HUES48 (cell line): ENCODE results near the gene GPBP1.
"Not testable (repeated sequence)": the region's sequence is repeated elsewhere in the genome, so short reads cannot be mapped to it uniquely, and the experiment has no call there.

Experiments
- H3K27ac ChIP-seq: one replicate; pipeline ENCODE4 v1.7.0; 2013; ENCODE audit warnings: low read depth, low read length, inconsistent platforms
- H3K27me3 ChIP-seq: 2 replicates; pipeline ENCODE4 v1.6.1; 2013; ENCODE audit warnings: mild to moderate bottlenecking, low read length; ENCODE audit not compliant: control insufficient read depth, insufficient read depth
- H3K36me3 ChIP-seq: 2 replicates; pipeline ENCODE4 v1.6.1; 2013; ENCODE audit warnings: low read length; ENCODE audit not compliant: control insufficient read depth, insufficient read depth
- H3K4me1 ChIP-seq: 2 replicates; pipeline ENCODE4 v1.6.1; 2013; ENCODE audit warnings: mild to moderate bottlenecking, low read length; ENCODE audit not compliant: control insufficient read depth, insufficient read depth
- H3K4me3 ChIP-seq: 2 replicates; pipeline ENCODE4 v1.5.1; 2013; ENCODE audit warnings: mild to moderate bottlenecking, low read depth, low read length
- H3K9ac ChIP-seq: 2 replicates; pipeline ENCODE4 v1.6.1; 2013; ENCODE audit warnings: mild to moderate bottlenecking, low read depth, low read length, moderate library complexity
- H3K9me3 ChIP-seq: 2 replicates; pipeline ENCODE4 v1.6.1; 2013; ENCODE audit warnings: low read length; ENCODE audit not compliant: control insufficient read depth, insufficient read depth

The GPBP1 gene

DNA sequence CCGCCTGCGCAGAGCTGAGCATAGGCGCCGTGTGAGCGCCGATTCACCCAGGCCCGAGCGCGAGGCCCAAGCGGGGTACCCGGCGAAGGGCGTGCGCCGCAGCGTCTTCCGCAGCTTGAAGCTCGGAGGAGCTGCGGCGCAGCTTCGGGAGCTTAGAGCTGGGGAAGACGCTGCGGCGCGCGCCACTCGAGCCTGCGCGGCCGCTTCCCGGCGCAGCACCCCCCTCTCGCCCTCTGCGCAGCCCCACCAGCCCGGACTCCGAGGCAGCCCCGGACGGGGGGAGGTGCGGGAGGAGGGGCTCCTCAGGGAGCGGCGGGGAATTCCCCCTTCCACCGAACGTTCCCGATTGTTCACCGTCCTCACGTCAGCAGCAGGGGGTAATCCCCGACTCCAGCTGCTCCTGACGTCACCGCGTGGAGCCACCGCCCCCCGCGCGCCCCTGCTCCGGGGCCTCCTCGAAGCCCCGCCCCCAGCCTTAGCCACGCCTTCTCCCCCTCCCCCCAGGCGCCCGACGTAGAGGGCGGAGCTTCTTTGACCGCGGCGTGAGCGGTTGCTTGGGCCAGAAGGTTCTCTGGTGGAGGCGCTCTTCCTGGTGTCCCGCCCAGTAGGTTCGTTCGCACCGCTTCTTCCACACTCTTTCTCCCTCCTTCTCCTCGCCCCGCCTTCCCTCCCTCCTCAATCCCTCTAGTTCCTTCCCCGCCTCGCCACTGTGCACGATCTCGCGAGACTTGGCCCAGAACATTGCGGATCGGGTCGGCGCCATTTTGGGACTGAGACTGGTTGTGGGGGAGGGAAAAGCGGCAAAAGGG, at the start of gene GPBP1:
TSS of gene GPBP1 (plus strand) at position 741 of the 809 bp plus-strand sequence. CDS start 40,072 bp downstream, outside the sequence.
- no peaks in the 10 kb centered on the region for H3K27me3 ChIP-seq
- peak within 1 kb of the TSS; percentile 99 for H3K4me3 ChIP-seq
- peaks cover 23% of the 10 kb centered on the region for H3K36me3 ChIP-seq
- no peaks in the 10 kb centered on the region for H3K4me1 ChIP-seq
- peak within 1 kb of the TSS; percentile 100 for H3K9ac ChIP-seq
- peak within 1 kb of the TSS; percentile 100 for H3K27ac ChIP-seq
- H3K9me3 ChIP-seq = no peaks in the 10 kb centered on the region

DNA sequence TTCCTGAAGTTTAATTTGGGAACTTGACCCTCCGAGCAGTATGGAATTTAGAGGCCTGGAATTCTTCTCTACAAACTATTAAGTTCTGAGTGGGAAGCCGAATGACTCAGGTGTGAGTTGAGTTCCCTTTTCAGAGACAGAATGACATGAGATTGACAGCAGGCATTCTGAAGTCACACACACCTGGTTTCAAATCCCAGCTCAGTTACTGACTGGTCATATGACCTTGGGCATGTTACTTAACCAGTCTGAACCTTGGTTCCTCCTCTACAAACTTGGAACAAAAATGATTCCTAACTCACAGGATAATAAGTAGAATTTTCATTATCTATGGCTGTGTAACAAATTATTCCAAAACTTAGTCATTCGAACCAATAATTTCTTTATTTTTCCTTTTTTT, 45.5 kb upstream of the GPBP1 start:
- Histone ChIP-seq H3K9me3 (no peaks in the 10 kb centered on the region), H3K4me1 (no peaks in the 10 kb centered on the region), H3K27me3 (no peaks in the 10 kb centered on the region), H3K9ac (no peak overlapping the region), H3K36me3 (no peaks in the 10 kb centered on the region), H3K27ac (no peak overlapping the region), H3K4me3 (no peak overlapping the region)

GRCh38 chr5:57133574-57133973, 40.3 kb upstream of the GPBP1 start:
- no peaks in the 10 kb centered on the region for H3K36me3 ChIP-seq
- H3K27me3 ChIP-seq = no peaks in the 10 kb centered on the region
- H3K9ac ChIP-seq = no peak overlapping the region
- H3K4me3 ChIP-seq = no peak overlapping the region
- H3K27ac ChIP-seq = no peak overlapping the region
- H3K9me3 ChIP-seq = no peaks in the 10 kb centered on the region
- no peaks in the 10 kb centered on the region for H3K4me1 ChIP-seq

GRCh38 chr5:57137401-57137800, 36.5 kb upstream of the GPBP1 start:
- Histone ChIP-seq H3K9ac (no peak overlapping the region), H3K4me1 (no peaks in the 10 kb centered on the region), H3K27me3 (no peaks in the 10 kb centered on the region), H3K4me3 (no peak overlapping the region), H3K36me3 (no peaks in the 10 kb centered on the region), H3K9me3 (no peaks in the 10 kb centered on the region), H3K27ac (no peak overlapping the region)

- H3K27ac ChIP-seq = no peak overlapping the region
- H3K4me3 ChIP-seq = no peak overlapping the region
- no peaks in the 10 kb centered on the region for H3K36me3 ChIP-seq
- H3K27me3 ChIP-seq = no peaks in the 10 kb centered on the region
- no peaks in the 10 kb centered on the region for H3K4me1 ChIP-seq
- no peaks in the 10 kb centered on the region for H3K9me3 ChIP-seq
- H3K9ac ChIP-seq = no peak overlapping the region
These were observed 21.5 kb upstream of the GPBP1 start for GRCh38 chr5:57152316-57152715.

DNA sequence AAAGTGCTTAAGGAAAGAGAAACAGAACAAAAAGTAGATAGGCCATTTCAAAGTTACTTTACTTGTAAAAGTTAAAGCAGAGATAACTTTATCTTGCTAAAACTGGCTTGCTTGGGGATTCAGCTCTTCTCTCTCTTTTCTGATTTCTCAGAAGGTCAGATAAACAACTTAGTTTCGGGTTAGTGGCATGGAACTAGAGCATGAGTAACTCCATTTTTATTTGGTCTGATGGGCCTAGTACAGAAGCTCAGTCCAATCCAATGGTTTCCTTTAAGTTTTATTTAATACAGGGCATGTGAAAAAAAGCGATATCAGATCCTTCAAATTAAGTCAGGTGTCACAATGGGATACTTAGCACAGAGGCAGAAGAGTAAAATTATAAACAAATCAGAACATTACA, 18.8 kb upstream of the GPBP1 start:
- Histone ChIP-seq H3K4me3 (no peak overlapping the region), H3K27me3 (no peaks in the 10 kb centered on the region), H3K36me3 (no peaks in the 10 kb centered on the region), H3K4me1 (no peaks in the 10 kb centered on the region), H3K9ac (no peak overlapping the region), H3K9me3 (0 out of 2 replicates have a peak, but pooled peaks cover 3% of the 10 kb centered on the region), H3K27ac (no peak overlapping the region)

DNA sequence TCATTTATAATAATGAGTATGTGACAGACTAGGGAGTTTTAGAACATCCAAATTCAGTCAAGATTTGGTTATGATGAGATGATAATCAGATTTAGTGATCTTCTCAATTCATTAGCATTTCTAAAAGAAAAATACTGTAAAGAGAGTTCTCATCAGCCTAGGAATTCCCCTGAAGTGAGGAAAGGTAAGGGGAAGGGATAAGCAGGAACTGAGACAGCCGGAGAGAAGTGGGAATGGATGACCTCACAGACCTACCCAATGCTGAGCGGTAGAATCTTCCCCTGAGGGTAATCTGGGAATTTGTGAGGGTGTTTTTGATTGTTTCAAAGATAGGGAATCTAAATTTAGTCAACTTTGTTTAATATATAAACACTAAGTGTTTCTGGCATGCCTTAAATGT, 16.7 kb upstream of the GPBP1 start:
- H3K4me1 ChIP-seq = no peaks in the 10 kb centered on the region
- H3K27ac ChIP-seq = no peak overlapping the region
- no peaks in the 10 kb centered on the region for H3K27me3 ChIP-seq
- no peak overlapping the region for H3K9ac ChIP-seq
- no peak overlapping the region for H3K4me3 ChIP-seq
- 0 out of 2 replicates have a peak, but pooled peaks cover 3% of the 10 kb centered on the region for H3K9me3 ChIP-seq
- no peaks in the 10 kb centered on the region for H3K36me3 ChIP-seq

- Histone ChIP-seq H3K9me3 (0 out of 2 replicates have a peak, but pooled peaks cover 3% of the 10 kb centered on the region), H3K36me3 (no peaks in the 10 kb centered on the region), H3K4me3 (no peak overlapping the region), H3K27me3 (no peaks in the 10 kb centered on the region), H3K4me1 (no peaks in the 10 kb centered on the region), H3K27ac (no peak overlapping the region), H3K9ac (no peak overlapping the region)
These were observed 16.2 kb upstream of the GPBP1 start for GRCh38 chr5:57157666-57158065.

DNA sequence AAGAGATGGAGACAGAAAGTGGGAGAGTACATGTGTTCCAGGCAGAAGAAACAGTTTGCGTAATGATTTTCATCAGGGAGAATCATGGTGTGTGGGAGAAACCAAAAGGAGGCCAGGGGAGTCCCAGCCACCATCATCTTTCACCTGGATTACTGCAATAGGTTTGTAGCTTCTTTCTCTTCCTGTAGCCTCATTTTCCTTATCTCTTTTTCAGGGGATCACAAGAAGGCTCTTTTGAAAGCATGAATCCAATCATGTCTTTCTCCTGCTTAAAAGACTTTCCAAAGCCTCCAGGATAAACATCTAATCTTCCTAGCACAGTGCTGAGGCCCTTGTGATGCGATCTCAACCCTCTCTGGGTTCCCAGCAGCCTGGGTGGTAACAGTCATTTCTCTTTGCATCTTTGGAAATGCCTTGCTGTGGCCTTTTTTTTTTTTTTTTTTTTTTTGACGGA, 10.3 kb upstream of the GPBP1 start:
- Histone ChIP-seq H3K9ac (no peak overlapping the region), H3K27me3 (no peaks in the 10 kb centered on the region), H3K4me1 (no peaks in the 10 kb centered on the region), H3K9me3 (no peaks in the 10 kb centered on the region), H3K27ac (no peak overlapping the region), H3K36me3 (no peaks in the 10 kb centered on the region), H3K4me3 (no peak overlapping the region)

- Histone ChIP-seq H3K27me3 (no peaks in the 10 kb centered on the region), H3K27ac (no peak overlapping the region), H3K9me3 (no peaks in the 10 kb centered on the region)
These were observed 9.7 kb upstream of the GPBP1 start for GRCh38 chr5:57164124-57164523.

GRCh38 chr5:57165171-57165570, 8.7 kb upstream of the GPBP1 start:
- not testable (repeated sequence) for H3K4me1 ChIP-seq, H3K4me3 ChIP-seq, H3K9me3 ChIP-seq, H3K9ac ChIP-seq, H3K36me3 ChIP-seq, H3K27ac ChIP-seq, H3K27me3 ChIP-seq

More at GRCh38 chr5:57164124-57164523, 9.7 kb upstream of the GPBP1 start:
- Histone ChIP-seq H3K36me3 (no peaks in the 10 kb centered on the region), H3K4me1 (no peaks in the 10 kb centered on the region), H3K4me3 (no peak overlapping the region), H3K9ac (no peak overlapping the region)
